Progenitor cell of endocrine pancreas (in vitro differentiated cells): ENCODE data around the gene COG5. TPM values are rescaled to one million over a fixed set of nuclear protein-coding genes. Genes with fewer than 3 reads are reported as not detected.

Source experiments
- DNase-seq: peaks from one replicate; pipeline ENCODE4 v3.0.0; 2021; ENCODE audit warnings: low spot score; ENCODE audit not compliant: unreplicated experiment
- H3K27ac Mint-ChIP-seq: 2 replicates; pipeline ENCODE4 v1.8.0; 2021; ENCODE audit warnings: mild to moderate bottlenecking, moderate library complexity, mixed read lengths
- H3K27me3 Mint-ChIP-seq: 2 replicates; pipeline ENCODE4 v1.8.0; 2021; ENCODE audit warnings: mixed read lengths
- H3K36me3 Mint-ChIP-seq: 2 replicates; pipeline ENCODE4 v1.8.0; 2022; ENCODE audit warnings: mixed read lengths; ENCODE audit not compliant: insufficient read depth
- H3K4me1 Mint-ChIP-seq: 2 replicates; pipeline ENCODE4 v1.8.0; 2021; ENCODE audit warnings: low read depth, mixed read lengths
- H3K4me3 Mint-ChIP-seq: 2 replicates; pipeline ENCODE4 v1.8.0; 2021; ENCODE audit warnings: low read depth, mild to moderate bottlenecking, moderate library complexity, mixed read lengths
- H3K9me3 Mint-ChIP-seq: 2 replicates; pipeline ENCODE4 v1.8.0; 2021; ENCODE audit warnings: low read depth, mixed read lengths
- CTCF ChIP-seq: fragments of 200-600 bp; sonication (generic); IDR thresholded peaks from one replicate; pipeline ENCODE4 v1.5.0; 2021; ENCODE audit warnings: antibody characterized with exemption, mild to moderate bottlenecking; ENCODE audit not compliant: unreplicated experiment
- total RNA-seq: library from RNA; stranded (reverse); gene quantifications from 2 replicates; pipeline ENCODE4 v1.2.1, GENCODE V29; 2021

The COG5 gene
- total RNA-seq, 1 donor from 2014 or later: 49.0 TPM

GRCh38 chr7:107392830-107393229 is 170.9 kb downstream of the COG5 start:
- Mint-ChIP-seq H3K27ac (no peak overlapping the region), H3K4me1 (peaks cover 28% of the 10 kb centered on the region), H3K9me3 (peaks cover 4% of the 10 kb centered on the region), H3K36me3 (peaks cover 9% of the 10 kb centered on the region), H3K4me3 (no peak overlapping the region), H3K27me3 (no peaks in the 10 kb centered on the region)
- DNase-seq: no peak
- no peak for TF ChIP-seq CTCF

- Mint-ChIP-seq H3K4me3 (peak overlapping the region; percentile 49), H3K9me3 (peaks cover 4% of the 10 kb centered on the region), H3K36me3 (peaks cover 8% of the 10 kb centered on the region), H3K4me1 (peaks cover 37% of the 10 kb centered on the region), H3K27ac (peak overlapping the region; percentile 75), H3K27me3 (no peaks in the 10 kb centered on the region)
- no peak for TF ChIP-seq CTCF
- no peak for DNase-seq
Observed at GRCh38 chr7:107390916-107391315, 172.8 kb downstream of the COG5 start.

GRCh38 chr7:107388604-107389003 is 175.1 kb downstream of the COG5 start:
- TF ChIP-seq CTCF: no peak
- DNase-seq: no peak
- no peak overlapping the region for H3K4me3 Mint-ChIP-seq
- H3K27me3 Mint-ChIP-seq: no peaks in the 10 kb centered on the region
- peaks cover 7% of the 10 kb centered on the region for H3K36me3 Mint-ChIP-seq
- no peak overlapping the region for H3K27ac Mint-ChIP-seq
- peaks cover 7% of the 10 kb centered on the region for H3K9me3 Mint-ChIP-seq
- peaks cover 37% of the 10 kb centered on the region for H3K4me1 Mint-ChIP-seq

- H3K4me3 Mint-ChIP-seq: no peak overlapping the region
- TF ChIP-seq CTCF: no peak
- H3K9me3 Mint-ChIP-seq: peaks cover 4% of the 10 kb centered on the region
- H3K4me1 Mint-ChIP-seq: peaks cover 35% of the 10 kb centered on the region
- H3K27me3 Mint-ChIP-seq: no peaks in the 10 kb centered on the region
- DNase-seq: no peak
- peaks cover 7% of the 10 kb centered on the region for H3K36me3 Mint-ChIP-seq
- no peak overlapping the region for H3K27ac Mint-ChIP-seq
Observed at GRCh38 chr7:107387573-107388219, 176.0 kb downstream of the COG5 start.

GRCh38 chr7:107387128-107387527 is 176.6 kb downstream of the COG5 start:
- H3K27ac Mint-ChIP-seq: no peak overlapping the region

More at GRCh38 chr7:107387128-107387527, 176.6 kb downstream of the COG5 start:
- no peak for DNase-seq
- H3K9me3 Mint-ChIP-seq: peaks cover 4% of the 10 kb centered on the region
- no peak overlapping the region for H3K4me3 Mint-ChIP-seq
- peaks cover 35% of the 10 kb centered on the region for H3K4me1 Mint-ChIP-seq
- no peaks in the 10 kb centered on the region for H3K27me3 Mint-ChIP-seq
- TF ChIP-seq CTCF: no peak
- peaks cover 7% of the 10 kb centered on the region for H3K36me3 Mint-ChIP-seq
